Measurements from ENCODE around the gene ALS2.
"Not testable (repeated sequence)": the region's sequence is repeated elsewhere in the genome, so short reads cannot be mapped to it uniquely, and the experiment has no call there.

The ALS2 gene

GRCh38 chr2:201816657-201817575 is 36.2 kb upstream of the ALS2 start:
- DNase-seq (ENCODE audit: low read depth): no peak

GRCh38 chr2:201813996-201814760 is 33.4 kb upstream of the ALS2 start:
- TF ChIP-seq CTCF (IDR thresholded peaks at IDR 0.05; ENCODE audit: low read length, missing control alignments): no peak
- no peak for DNase-seq (ENCODE audit: low read depth)

More at GRCh38 chr2:201816657-201817575, 36.2 kb upstream of the ALS2 start:
- TF ChIP-seq CTCF (IDR thresholded peaks at IDR 0.05; ENCODE audit: low read length, missing control alignments): no peak
- no peak overlapping the region for H3K4me3 ChIP-seq (replicated peaks; ENCODE audit: low read depth, low read length)

GRCh38 chr2:201810604-201811003 is 29.9 kb upstream of the ALS2 start:
- H3K4me3 ChIP-seq (replicated peaks; ENCODE audit: low read depth, low read length); DNase-seq (ENCODE audit: low read depth): not testable (repeated sequence)

More at GRCh38 chr2:201813996-201814760, 33.4 kb upstream of the ALS2 start:
- H3K4me3 ChIP-seq (replicated peaks; ENCODE audit: low read depth, low read length): no peak overlapping the region

GRCh38 chr2:201809633-201810032 is 28.9 kb upstream of the ALS2 start:
- TF ChIP-seq CTCF (IDR thresholded peaks at IDR 0.05; ENCODE audit: low read length, missing control alignments): no peak
- no peak overlapping the region for H3K4me3 ChIP-seq (replicated peaks; ENCODE audit: low read depth, low read length)
- DNase-seq (ENCODE audit: low read depth): no peak

- DNase-seq (ENCODE audit: low read depth): no peak
- H3K4me3 ChIP-seq (replicated peaks; ENCODE audit: low read depth, low read length): no peak overlapping the region
- TF ChIP-seq CTCF (IDR thresholded peaks at IDR 0.05; ENCODE audit: low read length, missing control alignments): no peak
Observed at GRCh38 chr2:201808027-201808426, 27.3 kb upstream of the ALS2 start.

- DNase-seq (ENCODE audit: low read depth): peak; percentile 42
- TF ChIP-seq CTCF (IDR thresholded peaks at IDR 0.05; ENCODE audit: low read length, missing control alignments): no peak
- H3K4me3 ChIP-seq (replicated peaks; ENCODE audit: low read depth, low read length): no peak overlapping the region
Observed at GRCh38 chr2:201807452-201807999, 26.8 kb upstream of the ALS2 start.

Data from fibroblast of pulmonary artery (primary cell).